Spleen (tissue), 11 donors: ENCODE results near the gene ABHD4. TPM values are rescaled to one million over a fixed set of nuclear protein-coding genes. Genes with fewer than 3 reads are reported as not detected.

ENCODE experiments used
- DNase-seq: peaks from one replicate; pipeline ENCODE4 v3.0.0-alpha.2; 2020
- H3K27ac ChIP-seq, 8 donors: fragments of 200-600 bp; sonication (generic) in 7 of 8; 1 replicate in 4 of 8; 2 replicates in 4 of 8; pipeline versions ENCODE4 v1.5.0 to v1.8.0; 2016 to 2021; ENCODE audit warnings: inconsistent platforms in 4 of 8, mild to moderate bottlenecking in 4 of 8, moderate library complexity in 1 of 8
- H3K27me3 ChIP-seq, 7 donors: fragments of 200-600 bp; sonication (generic) in 6 of 7; replicated peaks in 1 of 7; 1 replicate in 4 of 7; 2 replicates in 3 of 7; pipeline versions ENCODE4 v1.5.0 to v1.8.0; 2016 to 2021; ENCODE audit warnings: inconsistent platforms in 3 of 7, mild to moderate bottlenecking in 1 of 7
- H3K36me3 ChIP-seq, 6 donors: fragments of 200-600 bp; sonication (generic) in 5 of 6; 1 replicate in 4 of 6; 2 replicates in 2 of 6; pipeline versions ENCODE4 v1.5.0 to v1.8.0; 2016 to 2021; ENCODE audit warnings: inconsistent platforms in 2 of 6
- H3K4me1 ChIP-seq, 6 donors: fragments of 200-600 bp; sonication (generic) in 5 of 6; 1 replicate in 3 of 6; 2 replicates in 3 of 6; pipeline versions ENCODE4 v1.5.0 to v1.8.0; 2016 to 2021; ENCODE audit warnings: inconsistent platforms in 3 of 6
- H3K4me3 ChIP-seq, 8 donors: fragments of 200-600 bp; sonication (generic) in 7 of 8; 1 replicate in 4 of 8; 2 replicates in 4 of 8; pipeline versions ENCODE4 v1.5.0 to v1.8.0; 2016 to 2021; ENCODE audit warnings: inconsistent platforms in 4 of 8, mild to moderate bottlenecking in 4 of 8, moderate library complexity in 2 of 8
- H3K9me3 ChIP-seq, 8 donors: fragments of 200-600 bp; sonication (generic) in 7 of 8; 1 replicate in 4 of 8; 2 replicates in 4 of 8; pipeline versions ENCODE4 v1.5.0 to v1.8.0; 2016 to 2021; ENCODE audit warnings: inconsistent platforms in 4 of 8
- CTCF ChIP-seq, 11 experiments: fragments of 200-600 bp in 7 of 11; fragments of 450-650 bp in 4 of 11; sonication (generic) in 4 of 11; IDR thresholded peaks in 8 of 11; conservative IDR thresholded peaks in 3 of 11; 1 replicate in 7 of 11; 2 replicates in 4 of 11; pipeline versions ENCODE4 v1.4.0 to v1.8.0; 2016 to 2021; ENCODE audit warnings: antibody characterized with exemption in 11 of 11, inconsistent platforms in 4 of 11, mild to moderate bottlenecking in 1 of 11
- POLR2A ChIP-seq, 3 donors: fragments of 450-650 bp; IDR thresholded peaks; one replicate each; pipeline ENCODE4 v1.5.1; 2017; ENCODE audit warnings: antibody characterized with exemption in 3 of 3, mild to moderate bottlenecking in 1 of 3
- POLR2AphosphoS5 ChIP-seq, 3 donors: sonication (generic); formaldehyde crosslinking; IDR thresholded peaks; one replicate each; pipeline ENCODE4 v1.5.1; 2017; ENCODE audit warnings: antibody characterized with exemption in 3 of 3
- WGBS, 5 donors: extraction: QIAGEN DNeasy Blood & Tissue Kit in 3 of 5; methylation state at CpG; one replicate each; pipeline versions ENCODE4 v1.1.5 to v1.1.7; 2013 to 2018; 5-methylcytosine and 5-hydroxymethylcytosine counted together
- intact Hi-C: fragments of 100-400 bp; cut with DNase I; formaldehyde crosslinking; loops from one replicate; pipeline ENCODE4 v1.15.0; 2023; ENCODE audit warnings: low total_unique reads
- polyA plus RNA-seq, 3 donors: library from polyadenylated mRNA; stranded (reverse); fragments of 200-250 nt; gene quantifications; one replicate each; pipeline ENCODE4 v1.2.1, GENCODE V29; 2013
- total RNA-seq, 7 donors: library from RNA; depleted of rRNA in 3 of 7; stranded (reverse); fragments of >200 nt in 3 of 7; fragmentation: NEBNext Ultra II Directional in 4 of 7; extraction: Animal tissue kit (Norgen Biotek cat#: 25700) in 4 of 7; gene quantifications; one replicate each; pipeline versions ENCODE4 v1.1.0 to v1.2.1, GENCODE V29; 2016 to 2021
- donor health status: healthy with polysubstance abuse.
- donor health status: DM: no; HTN: no; CAD: no; lungs with moderate emphysema.
- donor health status: DM: no; HTN: no; CAD: no.
- donor health status: Bipolar disorder and iron deficiency.
- donor health status: healthy.
- donor health status: DM: no; HTN: no; CAD: no.
- donor health status: DM: yes; HTN: yes; CAD: no.

Gene ABHD4
- total and polyA plus RNA-seq, 10 donors: 7.2 to 32.8 (median 23.5) TPM

- Histone ChIP-seq H3K9me3 (no peaks in the 10 kb centered on the region), H3K36me3 (peaks cover under 1 to 69% (median 61%) of the 10 kb centered on the region in 6 donors), H3K4me1 (peaks cover 0 to 39% (median 26%) of the 10 kb centered on the region in 6 donors), H3K27ac (no peak overlapping the region), H3K27me3 (no peaks in the 10 kb centered on the region), H3K4me3 (no peak overlapping the region)
- DNase-seq: no peak
- no peak for TF ChIP-seq CTCF (IDR thresholded peaks at IDR 0.05 in 8 of 11, conservative IDR thresholded peaks at IDR 0.05 in 3 of 11)
- TF ChIP-seq POLR2AphosphoS5 (IDR thresholded peaks at IDR 0.05): no peak
- no peak for TF ChIP-seq POLR2A (IDR thresholded peaks at IDR 0.05)
- intact Hi-C loops: no loop called here
These were observed 4.8 kb downstream of the ABHD4 start for GRCh38 chr14:22602862-22603261.

- Histone ChIP-seq H3K36me3 (peaks cover 2 to 100% (median 95%) of the 10 kb centered on the region in 6 donors), H3K27me3 (no peaks in the 10 kb centered on the region), H3K4me1 (peaks cover 0 to 9% (median 3%) of the 10 kb centered on the region in 6 donors), H3K9me3 (no peaks in the 10 kb centered on the region), H3K27ac (no peak overlapping the region), H3K4me3 (no peak overlapping the region)
- WGBS, 5 donors: 94 to 99% (median 97%) methylated on average over 6 of the region's 6 CpGs
- DNase-seq: no peak
- intact Hi-C loops: no loop called here
- TF ChIP-seq POLR2AphosphoS5 (IDR thresholded peaks at IDR 0.05) (no peak), CTCF (IDR thresholded peaks at IDR 0.05 in 8 of 11, conservative IDR thresholded peaks at IDR 0.05 in 3 of 11) (no peak), POLR2A (IDR thresholded peaks at IDR 0.05) (no peak)
These were observed 8.3 kb downstream of the ABHD4 start for GRCh38 chr14:22606380-22606779.

- H3K27ac ChIP-seq: no peak overlapping the region
- no peak for DNase-seq
- H3K36me3 ChIP-seq: peaks cover 2 to 100% (median 92%) of the 10 kb centered on the region in 6 donors
- TF ChIP-seq POLR2A (IDR thresholded peaks at IDR 0.05): no peak
- TF ChIP-seq POLR2AphosphoS5 (IDR thresholded peaks at IDR 0.05): no peak
- TF ChIP-seq CTCF (IDR thresholded peaks at IDR 0.05 in 8 of 11, conservative IDR thresholded peaks at IDR 0.05 in 3 of 11): no peak
- no peaks in the 10 kb centered on the region for H3K4me1 ChIP-seq
- H3K9me3 ChIP-seq: no peaks in the 10 kb centered on the region
- WGBS, 5 donors: 75 to 97% (median 91%) methylated on average over 1 to 3 of the region's 3 CpGs
- intact Hi-C loops: no loop called here
- no peaks in the 10 kb centered on the region for H3K27me3 ChIP-seq
- no peak overlapping the region for H3K4me3 ChIP-seq
These were observed 9.2 kb downstream of the ABHD4 start for GRCh38 chr14:22607291-22607690.

DNA sequence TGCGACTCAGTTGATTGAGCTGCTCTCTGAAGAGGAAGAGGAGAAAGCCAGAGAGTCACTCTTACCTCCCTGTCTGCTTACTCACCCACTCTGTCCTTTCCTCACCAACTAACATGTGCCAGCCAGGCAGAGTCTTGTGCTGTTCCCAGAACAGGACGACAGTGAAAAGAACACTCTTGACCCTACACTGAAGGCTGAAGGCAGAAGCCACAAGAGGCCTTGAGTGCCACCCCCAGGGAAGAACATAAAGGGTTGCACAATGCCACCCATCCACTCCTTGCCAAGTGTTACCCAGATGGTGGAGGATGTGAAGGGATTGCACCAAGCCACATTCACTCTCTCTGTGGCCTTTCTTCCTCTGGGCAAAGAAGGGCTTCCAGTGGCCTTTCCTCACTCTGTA, 12.8 kb downstream of the ABHD4 start:
- H3K27ac ChIP-seq: no peak overlapping the region

More for the DNA sequence above, 12.8 kb downstream of the ABHD4 start:
- no peak overlapping the region for H3K4me3 ChIP-seq
- TF ChIP-seq POLR2AphosphoS5 (IDR thresholded peaks at IDR 0.05) (no peak), CTCF (IDR thresholded peaks at IDR 0.05 in 8 of 11, conservative IDR thresholded peaks at IDR 0.05 in 3 of 11) (no peak), POLR2A (IDR thresholded peaks at IDR 0.05) (no peak)
- H3K36me3 ChIP-seq: peaks cover 2 to 72% (median 60%) of the 10 kb centered on the region in 6 donors
- 78 to 100% (median 88%) methylated on average over 2 of the region's 2 CpGs for WGBS, 5 donors
- H3K9me3 ChIP-seq: peaks cover 0 to 3% (median 1%) of the 10 kb centered on the region in 8 donors
- no peaks in the 10 kb centered on the region for H3K27me3 ChIP-seq
- DNase-seq: no peak
- H3K4me1 ChIP-seq: no peaks in the 10 kb centered on the region
- intact Hi-C loops: no loop called here
